ENCODE data around the gene PTP4A2. TPM values are rescaled to one million over a fixed set of nuclear protein-coding genes. Genes with fewer than 3 reads are reported as not detected.
A peak's percentile ranks its signal among the peaks of the same experiment; 100 is the strongest.

Gene PTP4A2
- total RNA-seq, 1 donor from 2014 or later, result 204 TPM

GRCh38 chr1:31981456-31981839 is 43.3 kb upstream of the PTP4A2 start:
- no peaks in the 10 kb centered on the region for H3K36me3 Mint-ChIP-seq (ENCODE audit: low read depth)
- no peak for DNase-seq (ENCODE audit: low spot score)
- peaks cover 3% of the 10 kb centered on the region for H3K9me3 Mint-ChIP-seq (ENCODE audit: low read depth)
- peaks cover 35% of the 10 kb centered on the region for H3K4me1 Mint-ChIP-seq (ENCODE audit: low read depth)
- H3K27me3 Mint-ChIP-seq (ENCODE audit: low read depth), result no peaks in the 10 kb centered on the region
- H3K27ac Mint-ChIP-seq (ENCODE audit: unreplicated experiment), result no peak overlapping the region
- H3K4me3 Mint-ChIP-seq (ENCODE audit: unreplicated experiment), result no peak overlapping the region
- no peak for TF ChIP-seq CTCF (IDR thresholded peaks at IDR 0.05)

GRCh38 chr1:31980835-31981455 is 42.8 kb upstream of the PTP4A2 start:
- TF ChIP-seq CTCF (IDR thresholded peaks at IDR 0.05), result no peak
- no peaks in the 10 kb centered on the region for H3K36me3 Mint-ChIP-seq (ENCODE audit: low read depth)
- H3K9me3 Mint-ChIP-seq (ENCODE audit: low read depth), result peaks cover 3% of the 10 kb centered on the region
- DNase-seq (ENCODE audit: low spot score), result no peak
- H3K27ac Mint-ChIP-seq (ENCODE audit: unreplicated experiment), result no peak overlapping the region
- peaks cover 36% of the 10 kb centered on the region for H3K4me1 Mint-ChIP-seq (ENCODE audit: low read depth)
- no peaks in the 10 kb centered on the region for H3K27me3 Mint-ChIP-seq (ENCODE audit: low read depth)
- no peak overlapping the region for H3K4me3 Mint-ChIP-seq (ENCODE audit: unreplicated experiment)

- Mint-ChIP-seq H3K27me3 (ENCODE audit: low read depth) (no peaks in the 10 kb centered on the region), H3K36me3 (ENCODE audit: low read depth) (no peaks in the 10 kb centered on the region), H3K27ac (ENCODE audit: unreplicated experiment) (no peak overlapping the region), H3K4me3 (ENCODE audit: unreplicated experiment) (no peak overlapping the region), H3K4me1 (ENCODE audit: low read depth) (peaks cover 24% of the 10 kb centered on the region), H3K9me3 (ENCODE audit: low read depth) (peaks cover 3% of the 10 kb centered on the region)
- TF ChIP-seq CTCF (IDR thresholded peaks at IDR 0.05), result no peak
- no peak for DNase-seq (ENCODE audit: low spot score)
Measured at GRCh38 chr1:31978843-31979400, 40.8 kb upstream of the PTP4A2 start.

- peak; percentile 71 for TF ChIP-seq CTCF (IDR thresholded peaks at IDR 0.05)
- peak overlapping the region; percentile 80 for H3K27ac Mint-ChIP-seq (ENCODE audit: unreplicated experiment)
- DNase-seq (ENCODE audit: low spot score), result no peak
- no peaks in the 10 kb centered on the region for H3K9me3 Mint-ChIP-seq (ENCODE audit: low read depth)
- H3K27me3 Mint-ChIP-seq (ENCODE audit: low read depth), result no peaks in the 10 kb centered on the region
- no peak overlapping the region for H3K4me3 Mint-ChIP-seq (ENCODE audit: unreplicated experiment)
- H3K4me1 Mint-ChIP-seq (ENCODE audit: low read depth), result peaks cover 24% of the 10 kb centered on the region
- H3K36me3 Mint-ChIP-seq (ENCODE audit: low read depth), result no peaks in the 10 kb centered on the region
Measured at GRCh38 chr1:31977385-31978131, 39.4 kb upstream of the PTP4A2 start.

- no peaks in the 10 kb centered on the region for H3K36me3 Mint-ChIP-seq (ENCODE audit: low read depth)
Measured at GRCh38 chr1:31976401-31976800, 38.2 kb upstream of the PTP4A2 start.

More at GRCh38 chr1:31976401-31976800, 38.2 kb upstream of the PTP4A2 start:
- Mint-ChIP-seq H3K27ac (ENCODE audit: unreplicated experiment) (no peak overlapping the region), H3K9me3 (ENCODE audit: low read depth) (no peaks in the 10 kb centered on the region), H3K4me3 (ENCODE audit: unreplicated experiment) (no peak overlapping the region), H3K27me3 (ENCODE audit: low read depth) (no peaks in the 10 kb centered on the region), H3K4me1 (ENCODE audit: low read depth) (peaks cover 20% of the 10 kb centered on the region)
- no peak for TF ChIP-seq CTCF (IDR thresholded peaks at IDR 0.05)
- no peak for DNase-seq (ENCODE audit: low spot score)
